Small intestine (tissue), 7 donors: ENCODE measurements around the gene POU3F2. TPM values are rescaled to one million over a fixed set of nuclear protein-coding genes. Genes with fewer than 3 reads are reported as not detected.

Experiments used
- DNase-seq, 2 donors: peaks; one replicate each; pipeline versions ENCODE4 v3.0.0 to v3.0.0-alpha.2; 2013
- FAIRE-seq: peaks from 2 replicates; lab custom pipeline; 2012; peaks lifted over from hg19 to GRCh38; lab: Jason Lieb, UNC
- H3K27ac ChIP-seq, 3 donors: one replicate each; pipeline ENCODE4 v1.5.1; 2013; ENCODE audit warnings: low read length in 2 of 3, mild to moderate bottlenecking in 2 of 3, control low read depth in 1 of 3, inconsistent platforms in 1 of 3, low read depth in 1 of 3, moderate library complexity in 1 of 3
- H3K27me3 ChIP-seq, 3 donors: one replicate each; pipeline ENCODE4 v1.6.1; 2013; ENCODE audit warnings: low read length in 3 of 3, inconsistent platforms in 1 of 3; ENCODE audit not compliant: control insufficient read depth in 3 of 3, insufficient read depth in 3 of 3
- H3K36me3 ChIP-seq, 3 donors: one replicate each; pipeline ENCODE4 v1.6.1; 2013; ENCODE audit warnings: low read length in 3 of 3, inconsistent platforms in 1 of 3, low read depth in 1 of 3, mild to moderate bottlenecking in 1 of 3, moderate library complexity in 1 of 3; ENCODE audit not compliant: control insufficient read depth in 3 of 3, insufficient read depth in 2 of 3
- H3K4me1 ChIP-seq, 3 donors: one replicate each; pipeline ENCODE4 v1.6.1; 2013; ENCODE audit warnings: low read length in 2 of 3, inconsistent platforms in 1 of 3, low read depth in 1 of 3, mild to moderate bottlenecking in 1 of 3, moderate library complexity in 1 of 3; ENCODE audit not compliant: control insufficient read depth in 3 of 3, insufficient read depth in 2 of 3
- H3K4me3 ChIP-seq, 3 donors: one replicate each; pipeline ENCODE4 v1.5.1; 2013; ENCODE audit warnings: low read length in 3 of 3, control low read depth in 1 of 3, inconsistent platforms in 1 of 3, low read depth in 1 of 3, mild to moderate bottlenecking in 1 of 3, moderate library complexity in 1 of 3
- H3K9me3 ChIP-seq, 2 donors: one replicate each; pipeline ENCODE4 v1.6.1; 2013; ENCODE audit warnings: low read depth in 1 of 2, low read length in 1 of 2; ENCODE audit not compliant: control insufficient read depth in 2 of 2, insufficient read depth in 1 of 2
- WGBS, 3 donors: extraction: QIAGEN DNeasy Blood & Tissue Kit; methylation state at CpG; one replicate each; pipeline ENCODE4 v1.1.7; 2013; 5-methylcytosine and 5-hydroxymethylcytosine counted together
- polyA plus RNA-seq, 4 donors: library from polyadenylated mRNA; stranded (reverse) in 3 of 4; unstranded in 1 of 4; fragments of 200-250 nt in 3 of 4; fragments of 120-200 nt in 1 of 4; gene quantifications; one replicate each; pipeline versions ENCODE4 v1.2.1 to v1.2.3, GENCODE V29; 2013
- donor health status: healthy with polysubstance abuse.
- donor health status: control.
- donor health status: control.
- donor health status: Bipolar disorder and iron deficiency.
- donor health status: healthy.

POU3F2 gene
- polyA plus RNA-seq, 4 donors: 0.03 TPM; not detected in 3

GRCh38 chr6:98833057-98833306 lies 1.4 kb upstream of the POU3F2 start:
- Histone ChIP-seq H3K9me3 (no peaks in the 10 kb centered on the region), H3K27ac (no peak overlapping the region), H3K4me1 (peaks cover 0 to 32% (median 3%) of the 10 kb centered on the region in 3 donors), H3K27me3 (peaks cover 15 to 96% (median 52%) of the 10 kb centered on the region in 3 donors), H3K36me3 (no peaks in the 10 kb centered on the region), H3K4me3 (peak overlapping the region in 1 of 3 donors; percentile 61)
- no peak for FAIRE-seq
- no peak for DNase-seq
- 0 to 3% (median 2%) methylated on average over 26 of the region's 26 CpGs for WGBS, 3 donors

- H3K36me3 ChIP-seq: no peaks in the 10 kb centered on the region
- FAIRE-seq (no peak), DNase-seq (peak in 1 of 2 donors; percentile 50)
- H3K27ac ChIP-seq: no peak overlapping the region
- 0 to 2% (median 1%) methylated on average over 42 of the region's 42 CpGs for WGBS, 3 donors
- peak overlapping the region in 2 of 3 donors; percentile 45 to 61 for H3K4me3 ChIP-seq
- peaks cover 15 to 93% (median 51%) of the 10 kb centered on the region in 3 donors for H3K27me3 ChIP-seq
- no peaks in the 10 kb centered on the region for H3K9me3 ChIP-seq
- peaks cover 0 to 32% (median 3%) of the 10 kb centered on the region in 3 donors for H3K4me1 ChIP-seq
Observed at GRCh38 chr6:98833307-98834059, 891 bp upstream of the POU3F2 start.

- H3K4me1 ChIP-seq: peaks cover 0 to 32% (median 3%) of the 10 kb centered on the region in 3 donors
- H3K27ac ChIP-seq: no peak overlapping the region
- no peaks in the 10 kb centered on the region for H3K36me3 ChIP-seq
- no peak for DNase-seq
- peaks cover 15 to 87% (median 49%) of the 10 kb centered on the region in 3 donors for H3K27me3 ChIP-seq
- peak overlapping the region in 1 of 3 donors; percentile 61 for H3K4me3 ChIP-seq
- no peak for FAIRE-seq
- WGBS, 3 donors: 1 to 3% (median 3%) methylated on average over 66 to 76 of the region's 76 CpGs
- no peaks in the 10 kb centered on the region for H3K9me3 ChIP-seq
Observed at GRCh38 chr6:98835149-98836024, 1.0 kb downstream of the POU3F2 start.

- H3K36me3 ChIP-seq: no peaks in the 10 kb centered on the region
- H3K9me3 ChIP-seq: no peaks in the 10 kb centered on the region
- FAIRE-seq (no peak), DNase-seq (no peak)
- no peak overlapping the region for H3K27ac ChIP-seq
- peaks cover 10 to 84% (median 46%) of the 10 kb centered on the region in 3 donors for H3K27me3 ChIP-seq
- no peak overlapping the region for H3K4me3 ChIP-seq
- 5 to 8% (median 6%) methylated on average over 23 of the region's 23 CpGs for WGBS, 3 donors
- H3K4me1 ChIP-seq: peaks cover 0 to 26% (median 3%) of the 10 kb centered on the region in 3 donors
Observed at GRCh38 chr6:98836025-98836961, 1.9 kb downstream of the POU3F2 start.

- peaks cover 4 to 83% (median 39%) of the 10 kb centered on the region in 3 donors for H3K27me3 ChIP-seq
- peaks cover 0 to 18% (median 0%) of the 10 kb centered on the region in 3 donors for H3K4me1 ChIP-seq
- no peak overlapping the region for H3K4me3 ChIP-seq
- DNase-seq (peak in 1 of 2 donors; percentile 31), FAIRE-seq (no peak)
- no peak overlapping the region for H3K27ac ChIP-seq
- no peaks in the 10 kb centered on the region for H3K36me3 ChIP-seq
- WGBS, 3 donors: 9 to 13% (median 10%) methylated on average over 9 of the region's 9 CpGs
- H3K9me3 ChIP-seq: no peaks in the 10 kb centered on the region
Observed at GRCh38 chr6:98836962-98837944, 2.9 kb downstream of the POU3F2 start.

GRCh38 chr6:98838032-98838431 lies 3.7 kb downstream of the POU3F2 start:
- DNase-seq (no peak), FAIRE-seq (no peak)
- H3K4me3 ChIP-seq: no peak overlapping the region
- H3K36me3 ChIP-seq: no peaks in the 10 kb centered on the region
- H3K4me1 ChIP-seq: peaks cover 0 to 11% (median 0%) of the 10 kb centered on the region in 3 donors
- H3K27me3 ChIP-seq: peaks cover 3 to 83% (median 39%) of the 10 kb centered on the region in 3 donors
- H3K9me3 ChIP-seq: no peaks in the 10 kb centered on the region
- H3K27ac ChIP-seq: no peak overlapping the region
- WGBS, 3 donors: 19 to 28% (median 23%) methylated on average over 4 of the region's 4 CpGs

- no peak for FAIRE-seq
- Histone ChIP-seq H3K27me3 (peaks cover 3 to 83% (median 44%) of the 10 kb centered on the region in 3 donors), H3K4me3 (no peak overlapping the region), H3K27ac (no peak overlapping the region), H3K36me3 (no peaks in the 10 kb centered on the region), H3K9me3 (no peaks in the 10 kb centered on the region), H3K4me1 (peaks cover 0 to 7% (median 0%) of the 10 kb centered on the region in 3 donors)
- no peak for DNase-seq
- 18 to 28% (median 23%) methylated on average over 1 of the region's 1 CpG for WGBS, 3 donors
Observed at GRCh38 chr6:98838975-98839374, 4.6 kb downstream of the POU3F2 start.
